PC-3 (cell line): Measurements from ENCODE around the gene OLFM2. TPM values are rescaled to one million over a fixed set of nuclear protein-coding genes. Genes with fewer than 3 reads are reported as not detected.
"Not testable (repeated sequence)": the region's sequence is repeated elsewhere in the genome, so short reads cannot be mapped to it uniquely, and the experiment has no call there.

Experiments
- ATAC-seq: fragments of 200-7000 bp; cut with Tn5 transposase; 2 replicates; pipeline ENCODE4 v1.9.1; 2020; ENCODE audit warnings: mild to moderate bottlenecking, moderate library complexity
- BruUV-seq: library from RNA; stranded (reverse); fragments of 400-500 nt; replicated peaks from 2 replicates; lab custom pipeline; 2021; lab: Mats Ljungman, UMichigan
- CTCF ChIA-PET: fragments of 300-600 bp; sonication (Branson Sonifier 250); formaldehyde crosslinking; loops from one replicate; lab custom pipeline; 2022; ENCODE audit warnings: antibody characterized with exemption; lab: Charles Lee
- POLR2A ChIA-PET: fragments of 300-600 bp; sonication (Branson Sonifier 250); formaldehyde crosslinking; loops from one replicate; lab custom pipeline; 2022; ENCODE audit warnings: antibody characterized with exemption; ENCODE audit not compliant: unreplicated experiment; lab: Charles Lee
- DNase-seq: peaks from one replicate; pipeline ENCODE4 v3.0.0-alpha.2; 2015
- H2AFZ ChIP-seq: fragments of 300-600 bp; sonication (generic); 2 replicates; pipeline ENCODE4 v1.6.0; 2016; ENCODE audit warnings: antibody characterized with exemption, low read length
- H3F3A ChIP-seq: fragments of 300-600 bp; sonication (generic); one replicate; pipeline ENCODE4 v1.6.0; 2017; ENCODE audit warnings: antibody characterized with exemption, low read length, control low read depth, mild to moderate bottlenecking; ENCODE audit not compliant: unreplicated experiment
- H3K27ac ChIP-seq: fragments of 300-600 bp; sonication (generic); 2 replicates; pipeline ENCODE4 v1.5.1; 2016; ENCODE audit warnings: mild to moderate bottlenecking, low read length
- H3K27me3 ChIP-seq: fragments of 300-600 bp; sonication (generic); 2 replicates; pipeline ENCODE4 v1.6.1; 2016; ENCODE audit warnings: low read length, mixed read lengths
- H3K36me3 ChIP-seq: fragments of 300-600 bp; sonication (generic); 2 replicates; pipeline ENCODE4 v1.6.1; 2016; ENCODE audit warnings: low read depth, mixed run types, low read length, mixed read lengths
- H3K4me1 ChIP-seq: fragments of 300-600 bp; sonication (generic); 2 replicates; pipeline ENCODE4 v1.5.1; 2016; ENCODE audit warnings: low read length; ENCODE audit not compliant: insufficient read depth
- H3K4me2 ChIP-seq: fragments of 300-600 bp; sonication (generic); 2 replicates; pipeline ENCODE4 v1.6.0; 2016; ENCODE audit warnings: low read length
- H3K4me3 ChIP-seq: fragments of 300-600 bp; sonication (generic); 2 replicates; pipeline ENCODE4 v1.5.1; 2016; ENCODE audit warnings: mild to moderate bottlenecking, low read length, mixed read lengths
- H3K79me2 ChIP-seq: fragments of 300-600 bp; sonication (generic); 2 replicates; pipeline ENCODE4 v1.6.1; 2017; ENCODE audit warnings: low read length, mixed read lengths
- H3K9ac ChIP-seq: fragments of 300-600 bp; sonication (generic); 2 replicates; pipeline ENCODE4 v1.6.0; 2016; ENCODE audit warnings: mild to moderate bottlenecking, low read length
- H3K9me2 ChIP-seq: fragments of 300-600 bp; sonication (generic); replicated peaks from 2 replicates; pipeline ENCODE4 v1.6.1; 2016; ENCODE audit warnings: mixed run types, low read length, mixed read lengths
- H3K9me3 ChIP-seq: fragments of 300-600 bp; sonication (generic); 2 replicates; pipeline ENCODE4 v1.6.1; 2016; ENCODE audit warnings: low read length, mixed read lengths
- H4K20me1 ChIP-seq: fragments of 300-600 bp; sonication (generic); 2 replicates; pipeline ENCODE4 v1.6.1; 2016; ENCODE audit warnings: low read length, mixed read lengths
- CTCF ChIP-seq: fragments of 300-600 bp; sonication (generic); conservative IDR thresholded peaks from 2 replicates; pipeline ENCODE4 v1.5.1; 2017; ENCODE audit warnings: antibody characterized with exemption, low read depth, mild to moderate bottlenecking, low read length
- EZH2 ChIP-seq: fragments of 300-600 bp; sonication (generic); IDR thresholded peaks from one replicate; pipeline ENCODE4 v1.6.1; 2017; ENCODE audit warnings: antibody characterized with exemption, mild to moderate bottlenecking, low read length; ENCODE audit not compliant: unreplicated experiment
- EZH2phosphoT487 ChIP-seq: fragments of 300-600 bp; sonication (generic); IDR thresholded peaks from 2 replicates; pipeline ENCODE4 v1.6.1; 2018; ENCODE audit warnings: mild to moderate bottlenecking, antibody characterized with exemption, low read length, borderline replicate concordance
- intact Hi-C: fragments of 100-400 bp; cut with micrococcal nuclease; formaldehyde crosslinking; loops from 2 replicates; pipeline ENCODE4 v1.9.0; 2023
- total RNA-seq: library from RNA; depleted of rRNA; stranded (reverse); fragments of >200 nt; gene quantifications from 2 replicates; pipeline ENCODE4 v1.2.3, GENCODE V29; 2014

OLFM2 gene
- total RNA-seq, 1 experiment from 2014 or later = 1.6 TPM

DNA sequence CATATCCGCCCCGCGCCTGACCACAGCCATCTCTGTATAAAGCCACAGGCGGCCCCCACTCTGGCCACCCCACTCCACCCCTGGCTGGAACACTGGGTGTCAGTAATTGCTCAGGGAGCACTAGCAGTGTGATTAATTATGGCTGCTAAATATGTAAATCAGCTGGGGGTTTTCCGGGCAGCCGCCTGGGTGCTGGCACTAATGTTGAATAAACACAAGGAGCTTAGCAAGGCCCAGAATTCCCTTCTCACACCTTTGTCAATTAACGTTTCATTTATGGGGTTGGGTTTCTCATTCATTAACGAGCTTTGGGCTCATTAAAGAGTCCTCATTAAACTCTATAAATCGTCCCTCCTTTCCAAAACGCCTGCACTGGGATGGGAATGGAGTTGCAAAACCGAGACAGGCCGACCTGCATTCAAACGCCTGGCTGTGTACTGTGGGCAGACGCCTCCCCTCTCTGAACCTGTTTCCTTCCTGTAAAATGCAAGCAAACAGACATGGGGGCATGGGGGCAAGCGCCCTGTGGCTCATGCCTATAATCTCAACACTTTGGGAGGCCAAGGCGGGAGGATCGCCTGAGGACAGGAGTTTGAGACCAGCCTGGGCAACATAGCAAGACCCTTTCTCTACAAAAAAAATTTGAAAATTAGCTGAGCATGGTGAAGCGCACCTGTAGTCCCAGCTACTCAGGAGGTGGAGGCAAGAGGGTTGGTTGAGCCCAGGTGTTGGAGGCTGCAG, 17.7 kb upstream of the OLFM2 start:
- Histone ChIP-seq H3K4me3 (no peak overlapping the region), H3K27me3 (no peaks in the 10 kb centered on the region), H3K9me3 (no peaks in the 10 kb centered on the region), H3K9me2 (no peaks in the 10 kb centered on the region), H4K20me1 (no peaks in the 10 kb centered on the region), H3K27ac (no peak overlapping the region), H3K4me1 (no peaks in the 10 kb centered on the region), H3F3A (no peaks in the 10 kb centered on the region), H3K9ac (no peak overlapping the region), H2AFZ (no peak overlapping the region), H3K36me3 (no peaks in the 10 kb centered on the region), H3K4me2 (no peak overlapping the region), H3K79me2 (no peaks in the 10 kb centered on the region)
- no peak for ATAC-seq
- DNase-seq = no peak
- no TSS peak for BruUV-seq
- CTCF ChIA-PET = interaction anchor here (1.0 kb wide), 1 partner anchor 46 kb away, joined by 7 read pairs; no protein-coding TSS in a partner anchor
- POLR2A ChIA-PET = no interaction called here
- no peak for TF ChIP-seq EZH2
- intact Hi-C loops = no loop called here

DNA sequence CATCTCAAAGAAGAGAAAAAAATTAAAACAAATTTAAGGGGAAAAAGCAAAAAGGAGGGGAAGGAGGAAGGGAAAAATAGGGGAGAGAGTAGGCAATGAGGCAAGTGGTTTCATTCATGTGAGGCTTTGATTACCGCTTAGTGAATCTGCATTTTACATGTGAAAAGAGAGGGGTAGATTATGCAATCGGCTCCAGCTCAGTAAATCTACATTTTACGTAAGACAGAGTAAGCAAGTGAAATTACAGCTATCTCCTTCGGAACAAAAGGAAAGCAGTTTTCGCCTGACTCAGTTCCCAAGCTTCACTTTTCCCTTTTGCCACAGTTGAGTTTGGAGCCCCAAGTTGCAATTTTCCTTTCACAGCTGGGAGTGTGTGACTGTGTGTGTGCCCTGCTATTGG, 16.0 kb upstream of the OLFM2 start:
- Histone ChIP-seq H3K27me3 (no peaks in the 10 kb centered on the region), H3K27ac (no peak overlapping the region), H2AFZ (no peak overlapping the region), H3K4me2 (no peak overlapping the region), H3K9me3 (no peaks in the 10 kb centered on the region), H3K79me2 (no peaks in the 10 kb centered on the region), H3K9me2 (no peaks in the 10 kb centered on the region), H3K9ac (no peak overlapping the region), H3K4me1 (no peaks in the 10 kb centered on the region), H4K20me1 (no peaks in the 10 kb centered on the region), H3K4me3 (no peak overlapping the region), H3K36me3 (no peaks in the 10 kb centered on the region), H3F3A (no peaks in the 10 kb centered on the region)
- no TSS peak for BruUV-seq
- POLR2A ChIA-PET = no interaction called here
- intact Hi-C loops = no loop called here
- TF ChIP-seq CTCF (no peak), EZH2phosphoT487 (no peak), EZH2 (no peak)
- CTCF ChIA-PET = interaction anchor here (0.5 kb wide), 1 partner anchor 24 kb away, joined by 3 read pairs; no protein-coding TSS in a partner anchor
- DNase-seq (no peak), ATAC-seq (no peak)

DNA sequence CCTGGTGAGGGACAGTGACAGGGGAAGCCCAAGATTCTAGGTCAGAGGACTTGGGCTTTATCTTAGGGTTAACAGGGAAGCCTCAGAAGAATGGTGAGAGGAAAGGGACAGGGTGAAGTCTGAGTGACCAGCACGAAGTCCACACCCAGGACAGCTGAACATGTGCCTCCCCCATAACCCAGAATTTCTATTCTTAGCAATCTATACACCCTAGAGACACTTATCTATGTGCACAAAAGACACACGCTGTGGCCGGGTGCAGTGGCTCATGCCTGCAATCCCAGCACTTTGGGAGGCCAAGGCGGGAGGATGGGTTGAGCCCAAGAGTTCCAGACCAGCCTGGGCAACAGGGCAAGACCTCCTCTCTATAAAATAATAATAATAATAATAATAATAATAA, 11.1 kb upstream of the OLFM2 start:
- Histone ChIP-seq H3K27ac (no peak overlapping the region), H3K36me3 (no peaks in the 10 kb centered on the region), H4K20me1 (no peaks in the 10 kb centered on the region), H3K4me1 (peaks cover 17% of the 10 kb centered on the region), H3K4me3 (no peak overlapping the region), H3K9me2 (no peaks in the 10 kb centered on the region), H2AFZ (no peak overlapping the region), H3K9me3 (no peaks in the 10 kb centered on the region), H3F3A (no peaks in the 10 kb centered on the region), H3K9ac (no peak overlapping the region), H3K79me2 (no peaks in the 10 kb centered on the region), H3K27me3 (no peaks in the 10 kb centered on the region), H3K4me2 (no peak overlapping the region)
- TF ChIP-seq EZH2phosphoT487 (no peak), EZH2 (no peak), CTCF (no peak)
- CTCF ChIA-PET = no interaction called here
- intact Hi-C loops = loop anchor here (5.0 kb wide), 1 partner anchor 50 kb away; no protein-coding TSS in a partner anchor
- POLR2A ChIA-PET = no interaction called here
- DNase-seq = no peak
- no TSS peak for BruUV-seq
- no peak for ATAC-seq

DNA sequence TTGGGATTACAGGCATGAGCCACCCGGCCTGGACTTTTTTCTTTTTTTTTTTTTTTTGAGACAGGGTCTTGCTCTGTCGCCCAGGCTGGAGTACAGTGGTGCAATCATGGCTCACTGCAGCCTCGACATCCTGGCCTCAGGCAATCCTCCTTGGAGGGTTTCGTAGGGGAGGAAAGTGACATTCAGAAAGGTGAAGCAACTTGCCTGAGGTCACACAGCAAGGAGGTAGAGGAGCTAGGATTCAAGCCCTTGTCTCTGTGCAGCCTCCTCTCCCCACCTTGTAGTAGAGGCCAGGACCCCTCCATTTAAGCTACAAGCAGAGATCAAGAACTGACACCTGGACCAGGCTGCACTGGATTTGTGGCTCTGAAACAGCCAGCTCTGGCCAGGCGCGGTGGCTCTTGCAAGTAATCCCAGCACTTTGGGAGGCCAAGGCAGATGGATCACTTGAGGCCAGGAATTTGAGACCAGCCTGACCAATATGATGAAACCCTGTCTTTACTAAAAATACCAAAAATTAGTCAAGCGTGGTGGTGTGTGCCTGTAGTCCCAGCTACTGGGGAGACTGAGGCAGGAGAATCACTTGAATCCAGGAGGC, 10.3 kb upstream of the OLFM2 start:
- not testable (repeated sequence) for H3K27ac ChIP-seq

More for the DNA sequence above, 10.3 kb upstream of the OLFM2 start:
- H2AFZ ChIP-seq, H3K4me3 ChIP-seq, POLR2A ChIA-PET, ATAC-seq, CTCF ChIA-PET, H3K9me3 ChIP-seq, H3F3A ChIP-seq, BruUV-seq, H4K20me1 ChIP-seq, H3K36me3 ChIP-seq, H3K9me2 ChIP-seq, H3K4me2 ChIP-seq, H3K79me2 ChIP-seq, DNase-seq, H3K27me3 ChIP-seq: not testable (repeated sequence)
- Histone ChIP-seq H3K4me1 (peaks cover 17% of the 10 kb centered on the region), H3K9ac (peak overlapping the region; percentile 70)
- intact Hi-C loops = loop anchor here (5.0 kb wide), 1 partner anchor 51 kb away; no protein-coding TSS in a partner anchor
